Mesendoderm (in vitro differentiated cells): ENCODE data around the gene UNCX.

ENCODE experiments used
- DNase-seq: peaks from one replicate; pipeline ENCODE4 v3.0.0; 2013
- H2AK5ac ChIP-seq: 2 replicates; pipeline ENCODE4 v1.6.1; 2013; ENCODE audit warnings: low read length, inconsistent platforms
- H2BK120ac ChIP-seq: 2 replicates; pipeline ENCODE4 v1.6.1; 2013; ENCODE audit warnings: low read depth, mild to moderate bottlenecking, low read length, moderate library complexity, mixed read lengths
- H2BK15ac ChIP-seq: replicated peaks from 2 replicates; pipeline ENCODE4 v1.6.1; 2013; ENCODE audit warnings: low read depth, mild to moderate bottlenecking, moderate library complexity
- H2BK5ac ChIP-seq: 2 replicates; pipeline ENCODE4 v1.6.1; 2013; ENCODE audit warnings: low read length, inconsistent platforms
- H3K18ac ChIP-seq: 2 replicates; pipeline ENCODE4 v1.6.1; 2013; ENCODE audit warnings: mild to moderate bottlenecking, low read length, mixed read lengths
- H3K23ac ChIP-seq: one replicate; pipeline ENCODE4 v1.6.1; 2013; ENCODE audit warnings: low read length
- H3K27ac ChIP-seq: 2 replicates; pipeline ENCODE4 v1.5.1; 2013; ENCODE audit warnings: low read depth, mild to moderate bottlenecking, inconsistent platforms, low read length, moderate library complexity
- H3K27me3 ChIP-seq: 2 replicates; pipeline ENCODE4 v1.6.1; 2013; ENCODE audit warnings: low read length, control low read depth, mild to moderate bottlenecking, inconsistent platforms; ENCODE audit not compliant: insufficient read depth, poor library complexity
- H3K36me3 ChIP-seq: 2 replicates; pipeline ENCODE4 v1.6.1; 2013; ENCODE audit warnings: low read length, inconsistent platforms; ENCODE audit not compliant: control insufficient read depth, insufficient read depth
- H3K4ac ChIP-seq: one replicate; pipeline ENCODE4 v1.6.1; 2013; ENCODE audit warnings: low read depth, mild to moderate bottlenecking, low read length, moderate library complexity
- H3K4me1 ChIP-seq: 2 replicates; pipeline ENCODE4 v1.6.1; 2013; ENCODE audit warnings: low read depth, low read length, inconsistent platforms; ENCODE audit not compliant: control insufficient read depth
- H3K4me2 ChIP-seq: 2 replicates; pipeline ENCODE4 v1.6.1; 2013; ENCODE audit warnings: low read length
- H3K4me3 ChIP-seq: 2 replicates; pipeline ENCODE4 v1.5.1; 2013; ENCODE audit warnings: mild to moderate bottlenecking, low read length
- H3K56ac ChIP-seq: one replicate; pipeline ENCODE4 v1.6.1; 2013; ENCODE audit warnings: low read length
- H3K79me1 ChIP-seq: 2 replicates; pipeline ENCODE4 v1.6.1; 2013; ENCODE audit warnings: low read length, inconsistent platforms
- H3K79me2 ChIP-seq: 2 replicates; pipeline ENCODE4 v1.6.1; 2013; ENCODE audit warnings: mild to moderate bottlenecking, low read length; ENCODE audit not compliant: control insufficient read depth, insufficient read depth
- H3K9ac ChIP-seq: 2 replicates; pipeline ENCODE4 v1.6.1; 2013; ENCODE audit warnings: low read length, inconsistent platforms
- H4K5ac ChIP-seq: one replicate; pipeline ENCODE4 v1.6.1; 2013; ENCODE audit warnings: low read length
- H4K8ac ChIP-seq: one replicate; pipeline ENCODE4 v1.6.1; 2013; ENCODE audit warnings: low read depth, mild to moderate bottlenecking, control low read depth, low read length, moderate library complexity
- WGBS: extraction: QIAGEN DNeasy Blood & Tissue Kit; methylation state at CpG from one replicate; pipeline ENCODE4 v1.1.7; 2013; ENCODE audit warnings: low lambda C conversion rate, missing lambda C conversion rate; ENCODE audit not compliant: insufficient coverage; ENCODE audit errors: extremely low coverage; 5-methylcytosine and 5-hydroxymethylcytosine counted together

The UNCX gene

DNA sequence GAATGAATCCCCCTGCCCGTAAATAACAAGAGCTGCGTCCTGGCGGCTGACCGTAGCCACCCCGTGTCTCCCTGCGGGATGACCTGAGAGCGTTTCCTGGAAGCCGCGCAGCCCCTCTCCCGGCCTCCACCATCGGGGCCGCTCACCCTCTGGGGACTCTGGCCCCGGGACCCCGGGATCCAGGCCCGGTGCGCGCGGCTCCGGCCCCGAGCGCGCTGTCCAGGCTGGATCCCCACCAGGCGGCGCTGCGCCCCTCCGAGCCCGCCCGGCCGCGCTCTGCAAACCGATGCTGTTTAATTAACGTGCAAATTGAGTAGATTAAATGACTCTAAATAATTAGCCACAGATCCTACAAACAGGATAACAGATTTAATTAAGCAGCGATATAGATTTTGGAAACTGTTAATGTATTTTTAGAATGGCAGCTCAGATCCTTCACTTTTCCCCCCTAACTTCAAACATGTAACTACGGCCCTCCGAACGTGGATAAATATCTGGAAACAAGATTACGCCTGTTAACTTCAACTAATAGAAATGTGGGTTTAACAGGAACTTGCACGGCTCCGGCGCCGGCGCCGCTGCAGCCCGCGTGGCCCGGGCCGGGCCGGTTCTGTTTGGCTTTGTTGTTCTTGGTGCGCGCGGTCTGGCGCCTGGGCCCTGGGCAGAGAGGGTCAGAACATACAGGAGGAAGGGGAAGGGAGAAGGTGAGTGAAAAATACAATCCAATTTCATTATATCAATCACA lies 7.1 kb upstream of the UNCX start:
- Histone ChIP-seq H3K23ac (no peak overlapping the region), H3K9ac (no peak overlapping the region), H3K4me3 (no peak overlapping the region), H2BK15ac (no peak overlapping the region), H3K36me3 (no peaks in the 10 kb centered on the region), H2BK120ac (no peak overlapping the region), H3K18ac (no peak overlapping the region), H3K79me2 (no peaks in the 10 kb centered on the region), H3K4ac (no peak overlapping the region), H3K56ac (no peak overlapping the region), H2BK5ac (no peak overlapping the region), H2AK5ac (no peak overlapping the region), H3K4me1 (peaks cover 3% of the 10 kb centered on the region), H3K79me1 (no peaks in the 10 kb centered on the region), H3K27ac (no peak overlapping the region), H4K8ac (no peak overlapping the region), H4K5ac (no peak overlapping the region), H3K27me3 (peaks cover 51% of the 10 kb centered on the region), H3K4me2 (no peak overlapping the region)
- WGBS, result no CpG with 5 or more reads among the region's 52 CpGs
- no peak for DNase-seq

DNA sequence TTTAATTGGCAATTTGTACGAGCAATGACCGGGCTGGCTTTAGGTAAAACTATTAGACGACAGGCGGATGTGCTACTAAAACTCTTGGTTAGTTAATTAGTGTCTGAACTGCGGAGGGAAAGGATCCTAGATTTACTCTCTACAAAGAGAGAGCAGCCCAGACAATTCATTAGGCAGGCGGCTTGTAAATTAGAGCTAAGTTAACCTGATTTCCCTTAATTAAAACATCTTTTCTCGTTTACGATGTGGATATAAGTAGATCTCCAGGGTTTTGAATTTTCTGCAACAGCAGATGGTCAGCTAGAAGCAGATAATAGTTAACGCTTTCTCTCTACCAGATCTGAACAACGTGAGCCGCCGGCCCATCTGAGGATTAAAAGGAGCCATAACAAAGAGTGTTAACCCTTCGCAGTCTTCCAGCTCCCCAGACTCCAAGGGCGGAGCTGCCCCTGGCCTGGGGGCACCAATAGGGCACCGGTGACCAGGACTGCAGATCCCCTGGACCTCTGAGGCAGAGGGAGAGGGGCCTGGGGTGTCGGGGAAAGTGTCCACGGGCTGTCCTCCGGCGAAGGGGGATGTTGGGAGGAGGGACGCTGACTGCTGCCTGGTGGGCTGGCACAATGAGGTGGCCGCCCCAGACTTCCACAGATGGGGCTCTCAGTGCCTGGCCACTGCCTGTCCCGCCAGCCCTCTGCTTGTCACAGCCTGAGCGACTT lies 6.3 kb upstream of the UNCX start:
- Histone ChIP-seq H3K4me1 (peaks cover 3% of the 10 kb centered on the region), H3K36me3 (no peaks in the 10 kb centered on the region), H3K79me2 (no peaks in the 10 kb centered on the region), H2AK5ac (no peak overlapping the region), H3K18ac (no peak overlapping the region), H3K27me3 (peaks cover 55% of the 10 kb centered on the region), H4K5ac (no peak overlapping the region), H3K4me3 (no peak overlapping the region), H3K4me2 (no peak overlapping the region), H3K56ac (no peak overlapping the region), H2BK5ac (no peak overlapping the region), H3K4ac (no peak overlapping the region), H3K27ac (no peak overlapping the region), H4K8ac (no peak overlapping the region), H3K79me1 (no peaks in the 10 kb centered on the region), H3K23ac (no peak overlapping the region), H3K9ac (no peak overlapping the region), H2BK120ac (no peak overlapping the region), H2BK15ac (no peak overlapping the region)
- peak; percentile 55 for DNase-seq
- no CpG with 5 or more reads among the region's 23 CpGs for WGBS

- Histone ChIP-seq H3K4me2 (no peak overlapping the region), H2BK5ac (no peak overlapping the region), H3K4me3 (no peak overlapping the region), H3K27ac (no peak overlapping the region), H3K36me3 (no peaks in the 10 kb centered on the region), H3K18ac (no peak overlapping the region), H2AK5ac (no peak overlapping the region), H2BK15ac (no peak overlapping the region), H3K56ac (peak overlapping the region; percentile 4), H3K4me1 (peaks cover 3% of the 10 kb centered on the region), H3K79me2 (no peaks in the 10 kb centered on the region), H3K9ac (no peak overlapping the region), H3K27me3 (peaks cover 60% of the 10 kb centered on the region), H4K8ac (no peak overlapping the region), H4K5ac (no peak overlapping the region), H3K23ac (no peak overlapping the region), H3K79me1 (no peaks in the 10 kb centered on the region), H2BK120ac (no peak overlapping the region), H3K4ac (no peak overlapping the region)
- WGBS, result no CpG with 5 or more reads among the region's 25 CpGs
- DNase-seq, result peak; percentile 37
Observed at GRCh38 chr7:1227071-1227804, 5.4 kb upstream of the UNCX start.

DNA sequence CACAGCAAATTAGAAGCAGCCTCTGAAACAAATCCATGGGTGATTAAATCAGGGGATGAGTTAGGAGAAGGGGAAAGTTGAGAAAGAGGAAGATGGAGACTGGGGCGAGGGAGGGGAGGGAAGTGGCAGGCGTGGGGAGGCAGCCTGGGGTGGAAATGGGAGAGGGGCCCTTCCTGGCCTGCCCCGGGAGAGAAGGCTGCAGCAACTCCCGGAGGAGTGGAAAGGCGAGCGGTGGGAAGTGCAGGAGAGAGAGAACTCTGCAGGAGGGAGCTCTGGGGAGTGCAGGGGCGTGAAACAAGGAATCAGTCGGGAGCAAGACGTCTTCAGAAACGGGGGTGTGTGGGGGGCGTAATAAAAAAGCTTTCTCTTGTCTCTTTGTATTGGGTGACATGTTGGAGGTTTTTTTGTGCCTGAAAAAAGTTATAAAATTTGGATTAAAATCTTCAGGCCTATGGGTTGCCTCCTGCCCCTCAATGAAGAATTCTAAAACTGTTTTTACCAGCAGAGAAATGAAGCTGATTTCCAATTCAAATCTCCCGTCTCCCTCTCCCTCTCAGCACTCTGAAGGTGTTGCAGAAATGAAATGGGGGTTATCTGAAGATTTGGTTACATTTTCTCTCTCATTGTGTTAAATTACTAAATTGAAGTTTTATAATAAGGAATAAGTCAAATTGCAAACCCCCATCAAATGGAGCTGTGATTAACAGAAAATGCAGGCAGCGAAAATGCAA lies 4.7 kb upstream of the UNCX start:
- Histone ChIP-seq H4K8ac (no peak overlapping the region), H3K4me3 (no peak overlapping the region), H3K36me3 (no peaks in the 10 kb centered on the region), H3K27me3 (peaks cover 59% of the 10 kb centered on the region), H2BK120ac (no peak overlapping the region), H2BK5ac (no peak overlapping the region), H3K56ac (no peak overlapping the region), H3K4ac (no peak overlapping the region), H3K79me1 (no peaks in the 10 kb centered on the region), H3K4me1 (peaks cover 3% of the 10 kb centered on the region), H3K4me2 (no peak overlapping the region), H3K18ac (no peak overlapping the region), H2AK5ac (no peak overlapping the region), H2BK15ac (no peak overlapping the region), H3K9ac (no peak overlapping the region), H3K79me2 (no peaks in the 10 kb centered on the region), H3K27ac (no peak overlapping the region), H3K23ac (no peak overlapping the region), H4K5ac (no peak overlapping the region)
- no CpG with 5 or more reads among the region's 13 CpGs for WGBS
- peak; percentile 93 for DNase-seq

DNA sequence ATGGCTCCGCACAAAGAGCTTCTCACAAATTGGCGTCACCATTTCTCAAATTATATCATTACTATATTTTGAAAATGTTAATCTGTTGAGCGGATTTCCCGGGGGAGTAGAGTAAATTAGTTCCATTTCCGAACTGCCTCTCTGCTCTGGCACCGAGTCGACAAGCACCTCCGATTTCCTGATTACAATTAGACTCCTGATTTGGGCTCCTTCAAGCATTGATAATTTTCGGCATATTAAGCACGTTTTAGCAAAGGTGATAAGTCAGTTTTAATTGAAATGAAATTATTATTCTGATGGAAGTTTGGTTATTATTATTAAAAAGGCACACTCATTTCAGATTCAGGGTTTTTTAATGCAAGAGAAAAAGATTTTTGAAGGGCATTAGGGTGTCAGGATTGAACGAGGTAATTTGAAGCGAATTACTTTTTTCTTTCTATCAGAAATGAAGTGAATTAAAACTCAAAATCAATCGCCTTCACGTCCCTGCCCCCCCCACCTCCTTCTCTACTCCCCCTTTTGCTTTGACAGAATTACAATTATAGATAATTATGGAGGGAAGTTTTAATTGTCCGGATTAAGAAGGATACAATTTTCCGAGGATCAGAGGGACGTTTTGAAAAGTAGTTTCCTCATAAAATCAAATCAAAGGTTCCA lies 4.0 kb upstream of the UNCX start:
- H3K23ac ChIP-seq, result no peak overlapping the region
- H3K27me3 ChIP-seq, result peaks cover 56% of the 10 kb centered on the region
- no peak overlapping the region for H3K4me3 ChIP-seq
- no peak overlapping the region for H4K5ac ChIP-seq
- H2BK5ac ChIP-seq, result no peak overlapping the region
- no peak overlapping the region for H3K9ac ChIP-seq
- H3K79me2 ChIP-seq, result no peaks in the 10 kb centered on the region
- no peak overlapping the region for H3K27ac ChIP-seq
- no peak overlapping the region for H3K4me2 ChIP-seq
- H2BK15ac ChIP-seq, result no peak overlapping the region
- DNase-seq, result no peak
- no peak overlapping the region for H2BK120ac ChIP-seq
- no peak overlapping the region for H3K56ac ChIP-seq
- H3K4me1 ChIP-seq, result peaks cover 3% of the 10 kb centered on the region
- H2AK5ac ChIP-seq, result no peak overlapping the region
- H3K4ac ChIP-seq, result no peak overlapping the region
- no CpG with 5 or more reads among the region's 17 CpGs for WGBS
- no peaks in the 10 kb centered on the region for H3K79me1 ChIP-seq
- H3K36me3 ChIP-seq, result no peaks in the 10 kb centered on the region
- H3K18ac ChIP-seq, result no peak overlapping the region
- no peak overlapping the region for H4K8ac ChIP-seq
